ENCODE data around the gene SAFB.

DNA sequence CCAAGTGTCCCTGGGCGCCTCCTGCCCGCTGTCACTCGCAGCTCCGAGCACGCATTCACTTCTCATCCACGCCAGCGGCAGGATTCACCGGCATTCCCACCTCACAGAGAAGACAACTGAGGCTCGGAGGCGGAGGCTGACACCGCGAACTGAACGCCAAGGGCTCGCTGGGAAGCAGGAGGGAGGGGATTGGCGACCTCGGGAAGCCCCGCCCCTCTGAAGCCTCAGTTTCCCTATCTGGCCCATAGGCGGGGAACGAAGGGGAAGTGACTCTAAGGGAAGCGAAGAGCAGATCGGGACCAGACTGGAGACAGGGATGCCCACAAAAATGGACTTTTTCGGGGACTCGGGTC, 57.2 kb downstream of the SAFB start:
- TF ChIP-seq, protein P1, sequence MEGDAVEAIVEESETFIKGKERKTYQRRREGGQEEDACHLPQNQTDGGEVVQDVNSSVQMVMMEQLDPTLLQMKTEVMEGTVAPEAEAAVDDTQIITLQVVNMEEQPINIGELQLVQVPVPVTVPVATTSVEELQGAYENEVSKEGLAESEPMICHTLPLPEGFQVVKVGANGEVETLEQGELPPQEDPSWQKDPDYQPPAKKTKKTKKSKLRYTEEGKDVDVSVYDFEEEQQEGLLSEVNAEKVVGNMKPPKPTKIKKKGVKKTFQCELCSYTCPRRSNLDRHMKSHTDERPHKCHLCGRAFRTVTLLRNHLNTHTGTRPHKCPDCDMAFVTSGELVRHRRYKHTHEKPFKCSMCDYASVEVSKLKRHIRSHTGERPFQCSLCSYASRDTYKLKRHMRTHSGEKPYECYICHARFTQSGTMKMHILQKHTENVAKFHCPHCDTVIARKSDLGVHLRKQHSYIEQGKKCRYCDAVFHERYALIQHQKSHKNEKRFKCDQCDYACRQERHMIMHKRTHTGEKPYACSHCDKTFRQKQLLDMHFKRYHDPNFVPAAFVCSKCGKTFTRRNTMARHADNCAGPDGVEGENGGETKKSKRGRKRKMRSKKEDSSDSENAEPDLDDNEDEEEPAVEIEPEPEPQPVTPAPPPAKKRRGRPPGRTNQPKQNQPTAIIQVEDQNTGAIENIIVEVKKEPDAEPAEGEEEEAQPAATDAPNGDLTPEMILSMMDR (conservative IDR thresholded peaks at IDR 0.05; ENCODE audit: low read length): no peak
- TF ChIP-seq EZH2phosphoT487 (IDR thresholded peaks at IDR 0.05; ENCODE audit: borderline replicate concordance, low read depth, low read length): no peak

All from OCI-LY7 (cell line).